Erythroblast (primary cell): ENCODE data around the gene HERC4.

Experiments
- GATA1 ChIP-seq: IDR thresholded peaks from 2 replicates; pipeline ENCODE4 v1.6.1; 2011; ENCODE audit warnings: low read depth, mild to moderate bottlenecking, control low read depth, low read length, moderate library complexity
- POLR2A ChIP-seq: IDR thresholded peaks from 2 replicates; pipeline ENCODE4 v1.6.1; 2011; ENCODE audit warnings: mild to moderate bottlenecking, low read length

DNA sequence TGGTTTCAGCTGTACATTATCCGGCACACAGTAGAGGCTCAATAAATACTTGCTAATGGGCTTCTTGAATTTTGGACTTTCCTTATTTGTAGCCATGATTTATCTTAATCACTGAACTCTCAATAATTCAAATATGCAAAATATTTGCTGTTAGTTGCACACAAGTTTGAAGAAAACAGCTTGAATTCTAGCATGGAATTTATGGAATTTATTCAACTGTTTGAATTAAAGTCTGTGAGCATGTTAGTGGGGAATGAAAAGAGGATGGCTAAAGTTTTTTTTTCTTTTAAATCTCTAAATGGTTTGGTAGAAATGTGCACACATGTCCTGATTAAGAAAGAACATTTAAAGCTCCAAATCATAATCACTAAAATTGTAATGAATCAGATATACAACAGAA lies 148.1 kb downstream of the HERC4 start:
- TF ChIP-seq POLR2A (no peak), GATA1 (no peak)
